H9 (cell line): ENCODE measurements around the gene HHAT. TPM values are rescaled to one million over a fixed set of nuclear protein-coding genes. Genes with fewer than 3 reads are reported as not detected.
"Not testable (repeated sequence)": the region's sequence is repeated elsewhere in the genome, so short reads cannot be mapped to it uniquely, and the experiment has no call there.

Experiments used
- DNase-seq: peaks from one replicate; pipeline ENCODE4 v3.0.0-alpha.2; 2017
- H2AFZ ChIP-seq: one replicate; pipeline ENCODE4 v1.6.1; 2013; ENCODE audit warnings: mild to moderate bottlenecking, low read length, control low read depth, moderate library complexity
- H2AK5ac ChIP-seq: 2 replicates; pipeline ENCODE4 v1.6.1; 2013; ENCODE audit warnings: low read length, control low read depth, mixed read lengths; ENCODE audit not compliant: insufficient read length
- H2BK120ac ChIP-seq: one replicate; pipeline ENCODE4 v1.6.1; 2013; ENCODE audit warnings: low read depth, mild to moderate bottlenecking, low read length, control low read depth, inconsistent platforms; ENCODE audit not compliant: poor library complexity, severe bottlenecking
- H2BK12ac ChIP-seq: 2 replicates; pipeline ENCODE4 v1.6.1; 2013; ENCODE audit warnings: low read length, control low read depth, mixed read lengths, low read depth; ENCODE audit not compliant: insufficient read length
- H2BK15ac ChIP-seq: 2 replicates; pipeline ENCODE4 v1.6.1; 2013; ENCODE audit warnings: low read depth, low read length, control low read depth
- H2BK20ac ChIP-seq: one replicate; pipeline ENCODE4 v1.6.1; 2013; ENCODE audit warnings: low read depth, mild to moderate bottlenecking, low read length, control low read depth, inconsistent platforms; ENCODE audit not compliant: poor library complexity, severe bottlenecking
- H2BK5ac ChIP-seq: 2 replicates; pipeline ENCODE4 v1.6.1; 2013; ENCODE audit warnings: low read length, control low read depth, mixed read lengths; ENCODE audit not compliant: insufficient read length
- H3K14ac ChIP-seq: 2 replicates; pipeline ENCODE4 v1.6.1; 2013; ENCODE audit warnings: low read length, control low read depth; ENCODE audit not compliant: insufficient read depth
- H3K18ac ChIP-seq: 2 replicates; pipeline ENCODE4 v1.6.1; 2013; ENCODE audit warnings: low read depth, mild to moderate bottlenecking, mixed read lengths, low read length, control low read depth; ENCODE audit not compliant: insufficient read length
- H3K23ac ChIP-seq: 2 replicates; pipeline ENCODE4 v1.6.1; 2013; ENCODE audit warnings: low read length, control low read depth, mixed read lengths, low read depth; ENCODE audit not compliant: insufficient read length
- H3K23me2 ChIP-seq: 2 replicates; pipeline ENCODE4 v1.6.1; 2013; ENCODE audit warnings: low read depth, mild to moderate bottlenecking, mixed read lengths, low read length, control low read depth; ENCODE audit not compliant: insufficient read length, poor library complexity, severe bottlenecking
- H3K27ac ChIP-seq: 2 replicates; pipeline ENCODE4 v1.5.1; 2013; ENCODE audit warnings: low read length, control low read depth, mixed read lengths, low read depth; ENCODE audit not compliant: insufficient read length
- H3K27me3 ChIP-seq: 2 replicates; pipeline ENCODE4 v1.6.1; 2013; ENCODE audit warnings: low read length, control low read depth, inconsistent platforms; ENCODE audit not compliant: insufficient read depth
- H3K4ac ChIP-seq: 2 replicates; pipeline ENCODE4 v1.6.1; 2013; ENCODE audit warnings: low read depth, mild to moderate bottlenecking, control low read depth, inconsistent platforms, low read length, moderate library complexity
- H3K4me1 ChIP-seq: 2 replicates; pipeline ENCODE4 v1.6.1; 2013; ENCODE audit warnings: low read length, control low read depth, inconsistent platforms; ENCODE audit not compliant: insufficient read depth
- H3K4me2 ChIP-seq: 2 replicates; pipeline ENCODE4 v1.6.1; 2013; ENCODE audit warnings: low read length, control low read depth, mixed read lengths; ENCODE audit not compliant: insufficient read length, insufficient read depth
- H3K56ac ChIP-seq: 2 replicates; pipeline ENCODE4 v1.6.1; 2013; ENCODE audit warnings: low read depth, mild to moderate bottlenecking, mixed read lengths, low read length, control low read depth; ENCODE audit not compliant: insufficient read length
- H3K79me1 ChIP-seq: 2 replicates; pipeline ENCODE4 v1.6.1; 2013; ENCODE audit warnings: low read depth, mild to moderate bottlenecking, moderate library complexity, low read length, control low read depth, inconsistent platforms; ENCODE audit not compliant: insufficient read depth, poor library complexity, severe bottlenecking
- H3K79me2 ChIP-seq: 2 replicates; pipeline ENCODE4 v1.6.1; 2013; ENCODE audit warnings: low read length, control low read depth, inconsistent platforms; ENCODE audit not compliant: insufficient read depth
- H3K9ac ChIP-seq: 2 replicates; pipeline ENCODE4 v1.6.1; 2013; ENCODE audit warnings: low read length, control low read depth, mixed read lengths; ENCODE audit not compliant: insufficient read length; ENCODE audit errors: extremely low read depth
- H3K9me3 ChIP-seq: one replicate; pipeline ENCODE4 v1.6.1; 2013; ENCODE audit warnings: low read depth, low read length, inconsistent platforms; ENCODE audit not compliant: control insufficient read depth
- H3T11ph ChIP-seq: one replicate; pipeline ENCODE4 v1.6.1; 2013; ENCODE audit warnings: mild to moderate bottlenecking, low read length, control low read depth, inconsistent platforms
- H4K20me1 ChIP-seq: one replicate; pipeline ENCODE4 v1.6.1; 2013; ENCODE audit not compliant: control insufficient read depth, insufficient read length, insufficient read depth
- H4K5ac ChIP-seq: 2 replicates; pipeline ENCODE4 v1.6.1; 2013; ENCODE audit warnings: low read depth, mild to moderate bottlenecking, mixed read lengths, low read length, control low read depth; ENCODE audit not compliant: insufficient read length
- H4K8ac ChIP-seq: replicated peaks from 2 replicates; pipeline ENCODE4 v1.6.1; 2013; ENCODE audit warnings: low read length, control low read depth, mixed read lengths, low read depth; ENCODE audit not compliant: insufficient read length
- H4K91ac ChIP-seq: 2 replicates; pipeline ENCODE4 v1.6.1; 2013; ENCODE audit warnings: low read depth, mild to moderate bottlenecking, moderate library complexity, mixed read lengths, low read length, control low read depth; ENCODE audit not compliant: insufficient read length
- H3K27ac Mint-ChIP-seq, 3 experiments: 2 replicates in 2 of 3; 3 replicates in 1 of 3; pipeline ENCODE4 v1.8.0; 2020 to 2021; ENCODE audit warnings: mixed read lengths in 3 of 3, mild to moderate bottlenecking in 1 of 3, moderate library complexity in 1 of 3
- H3K27me3 Mint-ChIP-seq: 2 replicates; pipeline ENCODE4 v1.8.0; 2021; ENCODE audit warnings: low read depth, mild to moderate bottlenecking, moderate library complexity, mixed read lengths
- H3K36me3 Mint-ChIP-seq, 3 experiments: 2 replicates in 2 of 3; 3 replicates in 1 of 3; pipeline ENCODE4 v1.8.0; 2020 to 2021; ENCODE audit warnings: low read depth in 3 of 3, mixed read lengths in 3 of 3; ENCODE audit not compliant: insufficient read depth in 1 of 3
- H3K4me1 Mint-ChIP-seq, 2 experiments: 2 replicates each; pipeline ENCODE4 v1.8.0; 2020; ENCODE audit warnings: mixed read lengths in 2 of 2
- H3K4me3 Mint-ChIP-seq, 2 experiments: 2 replicates in 1 of 2; 3 replicates in 1 of 2; pipeline ENCODE4 v1.8.0; 2020 to 2021; ENCODE audit warnings: mild to moderate bottlenecking in 2 of 2, mixed read lengths in 2 of 2, moderate library complexity in 1 of 2
- H3K9me3 Mint-ChIP-seq, 2 experiments: 2 replicates in 1 of 2; 3 replicates in 1 of 2; pipeline ENCODE4 v1.8.0; 2020; ENCODE audit warnings: mild to moderate bottlenecking in 2 of 2, mixed read lengths in 2 of 2, moderate library complexity in 1 of 2
- CTCF ChIP-seq: fragments of 200-600 bp; sonication (generic); conservative IDR thresholded peaks from 3 replicates; pipeline ENCODE4 v1.8.0; 2021; ENCODE audit warnings: antibody characterized with exemption, mild to moderate bottlenecking
- WGBS: extraction: QIAGEN DNeasy Blood & Tissue Kit; methylation state at CpG from one replicate; pipeline ENCODE4 v1.1.7; 2013; ENCODE audit warnings: missing lambda C conversion rate, low lambda C conversion rate, mixed read lengths; ENCODE audit not compliant: insufficient read length; ENCODE audit errors: extremely low coverage; 5-methylcytosine and 5-hydroxymethylcytosine counted together
- total RNA-seq: library from RNA; stranded (reverse); gene quantifications from 2 replicates; pipeline ENCODE4 v1.2.1, GENCODE V29; 2021

HHAT gene
- total RNA-seq, 1 experiment from 2014 or later: 0.48 TPM

DNA sequence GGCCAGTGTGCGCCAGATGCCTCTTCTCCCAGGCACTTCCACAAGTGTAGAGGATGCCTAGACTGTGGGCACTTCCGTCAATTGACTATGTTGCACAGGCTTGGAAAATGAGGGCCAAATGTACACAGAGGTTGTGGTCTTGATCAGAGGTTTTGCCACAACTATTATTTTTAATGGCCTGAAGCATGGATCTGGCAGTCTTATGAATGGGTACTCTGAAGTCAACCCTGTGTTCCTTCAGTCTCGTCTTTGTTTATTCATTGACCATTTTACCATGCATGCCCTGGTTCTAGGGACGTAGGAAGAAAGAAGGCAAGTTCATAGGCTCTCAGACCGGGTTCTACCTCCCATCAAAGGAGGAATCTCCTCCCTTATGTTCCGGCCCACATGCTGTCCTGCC, 329.1 kb downstream of the HHAT start:
- H3K27me3 ChIP-seq: no peaks in the 10 kb centered on the region
- peaks cover 8% of the 10 kb centered on the region for H3K27me3 Mint-ChIP-seq
- no peaks in the 10 kb centered on the region for H3K23me2 ChIP-seq
- H4K20me1 ChIP-seq: no peaks in the 10 kb centered on the region
- no peak for DNase-seq
- H2BK20ac ChIP-seq: no peak overlapping the region
- no peaks in the 10 kb centered on the region for H3K79me1 ChIP-seq
- no peak overlapping the region for H3K18ac ChIP-seq
- no peak overlapping the region for H2BK15ac ChIP-seq
- H3K9ac ChIP-seq: no peak overlapping the region
- H3K79me2 ChIP-seq: no peaks in the 10 kb centered on the region
- H2AK5ac ChIP-seq: no peak overlapping the region
- H4K91ac ChIP-seq: no peak overlapping the region
- H3K9me3 Mint-ChIP-seq: peaks cover 4 to 5% of the 10 kb centered on the region in 2 experiments; a peak in 3 of 5 replicates
- no peak overlapping the region for H3K4ac ChIP-seq
- no peak overlapping the region for H3K4me3 Mint-ChIP-seq
- no peak overlapping the region for H3K27ac Mint-ChIP-seq
- H4K5ac ChIP-seq: no peak overlapping the region
- no peak overlapping the region for H3K23ac ChIP-seq
- no peak overlapping the region for H2BK120ac ChIP-seq
- H3K14ac ChIP-seq: no peak overlapping the region; the same call in 1 of the 2 replicates
- H4K8ac ChIP-seq: no peak overlapping the region
- no peaks in the 10 kb centered on the region for H3K9me3 ChIP-seq
- H3K4me2 ChIP-seq: no peak overlapping the region
- H2AFZ ChIP-seq: no peak overlapping the region
- WGBS: no CpG with 5 or more reads among the region's 6 CpGs
- no peak overlapping the region for H3K27ac ChIP-seq
- no peak overlapping the region for H3K56ac ChIP-seq
- no peak overlapping the region for H2BK12ac ChIP-seq
- H3K4me1 ChIP-seq: no peaks in the 10 kb centered on the region
- H3K36me3 Mint-ChIP-seq: peaks cover 0 to 2% (median 0%) of the 10 kb centered on the region in 3 experiments; a peak in 1 of 7 replicates
- no peak for TF ChIP-seq CTCF
- no peak overlapping the region for H2BK5ac ChIP-seq
- H3K4me1 Mint-ChIP-seq: 0 out of 4 replicates have a peak, but pooled peaks cover 0 to under 1% of the 10 kb centered on the region in 2 experiments
- no peak overlapping the region for H3T11ph ChIP-seq

GRCh38 chr1:210661520-210661919, 332.8 kb downstream of the HHAT start:
- H3K23ac ChIP-seq, H3K4me1 ChIP-seq, H2BK120ac ChIP-seq, H2BK12ac ChIP-seq, H3K27me3 ChIP-seq, H3K18ac ChIP-seq, H3K4me1 Mint-ChIP-seq, H2BK5ac ChIP-seq, H2BK15ac ChIP-seq, H4K20me1 ChIP-seq, H3K36me3 Mint-ChIP-seq, DNase-seq, H2AK5ac ChIP-seq, H3K23me2 ChIP-seq, H3K56ac ChIP-seq, H3K9me3 Mint-ChIP-seq, H3K27ac Mint-ChIP-seq, H2BK20ac ChIP-seq, H3K4me2 ChIP-seq, H3K9ac ChIP-seq, H3K79me2 ChIP-seq, H3K4ac ChIP-seq, H3K14ac ChIP-seq, H2AFZ ChIP-seq, H3K79me1 ChIP-seq, H3K4me3 Mint-ChIP-seq, H4K91ac ChIP-seq, H4K5ac ChIP-seq, H4K8ac ChIP-seq, H3K9me3 ChIP-seq, H3K27me3 Mint-ChIP-seq, H3K27ac ChIP-seq, H3T11ph ChIP-seq: not testable (repeated sequence)
- WGBS: no CpG with 5 or more reads among the region's 4 CpGs
